Measurements from ENCODE around the gene IFIT3. TPM values are rescaled to one million over a fixed set of nuclear protein-coding genes. Genes with fewer than 3 reads are reported as not detected.
"Not testable (repeated sequence)": the region's sequence is repeated elsewhere in the genome, so short reads cannot be mapped to it uniquely, and the experiment has no call there.

The IFIT3 gene
- total and polyA plus RNA-seq, 2 experiments from 2014 or later, result 10.4 to 10.9 TPM

GRCh38 chr10:89314676-89315075 is 13.1 kb upstream of the IFIT3 start:
- TF ChIP-seq EZH2 (IDR thresholded peaks at IDR 0.05; ENCODE audit: insufficient read depth, poor library complexity, severe bottlenecking) (no peak), EZH2phosphoT487 (IDR thresholded peaks at IDR 0.05; ENCODE audit: insufficient read depth, low read depth) (no peak)
- no peaks in the 10 kb centered on the region for H3K9me3 ChIP-seq (ENCODE audit: low read depth)
- no peaks in the 10 kb centered on the region; the same call in 1 of the 2 replicates for H3K9me2 ChIP-seq (ENCODE audit: insufficient read depth)
- H3F3A ChIP-seq (ENCODE audit: insufficient read depth), result no peaks in the 10 kb centered on the region
- no peaks in the 10 kb centered on the region for H4K20me1 ChIP-seq (ENCODE audit: insufficient read depth)
- DNase-seq, result peak; percentile 22
- H3K4me3 ChIP-seq, result no peak overlapping the region
- no peaks in the 10 kb centered on the region for H3K4me1 ChIP-seq (ENCODE audit: insufficient read depth)
- H3K27me3 ChIP-seq (replicated peaks; ENCODE audit: insufficient read depth), result no peaks in the 10 kb centered on the region
- no peaks in the 10 kb centered on the region for H3K79me2 ChIP-seq (ENCODE audit: insufficient read depth)
- H3K36me3 ChIP-seq (ENCODE audit: low read depth), result no peaks in the 10 kb centered on the region
- in situ Hi-C loops (cut with MboI), result no loop called here
- peak overlapping the region; percentile 20; the same call in 1 of the 2 replicates for H2AFZ ChIP-seq
- no peak overlapping the region for H3K27ac ChIP-seq
- H3K4me2 ChIP-seq (ENCODE audit: unreplicated experiment), result no peak overlapping the region
- no peak overlapping the region for H3K9ac ChIP-seq

DNA sequence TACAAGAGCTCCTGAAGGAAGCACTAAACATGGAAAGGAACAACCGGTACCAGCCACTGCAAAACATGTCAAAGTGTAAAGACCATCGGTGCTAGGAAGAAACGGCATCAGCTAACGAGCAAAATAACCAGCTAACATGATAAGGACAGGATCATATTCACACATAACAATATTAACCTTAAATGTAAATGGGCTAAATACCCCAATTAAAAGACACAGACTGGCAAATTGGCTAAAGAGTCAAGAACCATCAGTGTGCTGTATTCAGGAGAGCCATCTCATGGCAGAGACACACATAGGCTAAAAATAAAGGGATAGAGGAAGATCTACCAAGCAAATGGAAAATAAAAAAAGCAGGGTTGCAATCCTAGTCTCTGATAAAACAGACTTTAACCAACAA is 9.8 kb upstream of the IFIT3 start:
- H4K20me1 ChIP-seq (ENCODE audit: insufficient read depth); H3K79me2 ChIP-seq (ENCODE audit: insufficient read depth); H3K4me2 ChIP-seq (ENCODE audit: unreplicated experiment); H3K9ac ChIP-seq; DNase-seq; H3K4me1 ChIP-seq (ENCODE audit: insufficient read depth); in situ Hi-C loops (cut with MboI); H3K4me3 ChIP-seq; H3F3A ChIP-seq (ENCODE audit: insufficient read depth); H3K27ac ChIP-seq; H3K9me2 ChIP-seq (ENCODE audit: insufficient read depth); H3K9me3 ChIP-seq (ENCODE audit: low read depth); H2AFZ ChIP-seq; H3K27me3 ChIP-seq (replicated peaks; ENCODE audit: insufficient read depth); H3K36me3 ChIP-seq (ENCODE audit: low read depth): not testable (repeated sequence)
- WGBS, 2 experiments (ENCODE audit: low coverage in 1 of 2, low lambda C conversion rate in 2 of 2, missing lambda C conversion rate in 2 of 2), result 80 to 89% methylated on average over 4 of the region's 4 CpGs

GRCh38 chr10:89325081-89325480 is 2.7 kb upstream of the IFIT3 start:
- H3K9ac ChIP-seq; H4K20me1 ChIP-seq (ENCODE audit: insufficient read depth); H3K9me2 ChIP-seq (ENCODE audit: insufficient read depth); H3K9me3 ChIP-seq (ENCODE audit: low read depth); in situ Hi-C loops (cut with MboI); H3K4me2 ChIP-seq (ENCODE audit: unreplicated experiment); H3K36me3 ChIP-seq (ENCODE audit: low read depth); H2AFZ ChIP-seq; H3K27ac ChIP-seq; H3K27me3 ChIP-seq (replicated peaks; ENCODE audit: insufficient read depth); DNase-seq; H3K4me3 ChIP-seq: not testable (repeated sequence)
- H3K79me2 ChIP-seq (ENCODE audit: insufficient read depth), result peaks cover 11% of the 10 kb centered on the region
- H3F3A ChIP-seq (ENCODE audit: insufficient read depth), result peaks cover 32% of the 10 kb centered on the region
- H3K4me1 ChIP-seq (ENCODE audit: insufficient read depth), result peaks cover 23% of the 10 kb centered on the region

- H3K9me2 ChIP-seq (ENCODE audit: insufficient read depth); H3K4me3 ChIP-seq; H3K36me3 ChIP-seq (ENCODE audit: low read depth); H3K27ac ChIP-seq; H3K9me3 ChIP-seq (ENCODE audit: low read depth); H3K27me3 ChIP-seq (replicated peaks; ENCODE audit: insufficient read depth); H2AFZ ChIP-seq; H3K9ac ChIP-seq; H3K4me2 ChIP-seq (ENCODE audit: unreplicated experiment); in situ Hi-C loops (cut with MboI); DNase-seq; H4K20me1 ChIP-seq (ENCODE audit: insufficient read depth): not testable (repeated sequence)
- Histone ChIP-seq H3K79me2 (ENCODE audit: insufficient read depth) (peaks cover 19% of the 10 kb centered on the region), H3K4me1 (ENCODE audit: insufficient read depth) (peaks cover 23% of the 10 kb centered on the region), H3F3A (ENCODE audit: insufficient read depth) (peaks cover 32% of the 10 kb centered on the region)
- WGBS, 2 experiments (ENCODE audit: low coverage in 1 of 2, low lambda C conversion rate in 2 of 2, missing lambda C conversion rate in 2 of 2), result 37 to 38% methylated on average over 2 of the region's 2 CpGs
Measured at GRCh38 chr10:89325856-89326255, 1.9 kb upstream of the IFIT3 start.

- H3K9me2 ChIP-seq (ENCODE audit: insufficient read depth), result no peaks in the 10 kb centered on the region
- no peaks in the 10 kb centered on the region for H4K20me1 ChIP-seq (ENCODE audit: insufficient read depth)
- H3K4me2 ChIP-seq (ENCODE audit: unreplicated experiment), result peak overlapping the region; percentile 81
- H3K27me3 ChIP-seq (replicated peaks; ENCODE audit: insufficient read depth), result no peaks in the 10 kb centered on the region
- no peak for DNase-seq
- peaks cover 49% of the 10 kb centered on the region for H3F3A ChIP-seq (ENCODE audit: insufficient read depth)
- peaks cover 45% of the 10 kb centered on the region for H3K4me1 ChIP-seq (ENCODE audit: insufficient read depth)
- no peak overlapping the region; the same call in 1 of the 2 replicates for H3K9ac ChIP-seq
- H3K27ac ChIP-seq, result no peak overlapping the region
- H3K36me3 ChIP-seq (ENCODE audit: low read depth), result no peaks in the 10 kb centered on the region
- H2AFZ ChIP-seq, result no peak overlapping the region
- no peak for TF ChIP-seq EZH2 (IDR thresholded peaks at IDR 0.05; ENCODE audit: insufficient read depth, poor library complexity, severe bottlenecking)
- no peak for TF ChIP-seq EZH2phosphoT487 (IDR thresholded peaks at IDR 0.05; ENCODE audit: insufficient read depth, low read depth)
- in situ Hi-C loops (cut with MboI), result no loop called here
- H3K9me3 ChIP-seq (ENCODE audit: low read depth), result no peaks in the 10 kb centered on the region
- peaks cover 46% of the 10 kb centered on the region for H3K79me2 ChIP-seq (ENCODE audit: insufficient read depth)
- 100% methylated on average over 2 of the region's 2 CpGs for WGBS, 2 experiments (ENCODE audit: low coverage in 1 of 2, low lambda C conversion rate in 2 of 2, missing lambda C conversion rate in 2 of 2)
- peak overlapping the region; percentile 77 for H3K4me3 ChIP-seq
Measured at GRCh38 chr10:89329151-89329550, 1.4 kb downstream of the IFIT3 start.

DNA sequence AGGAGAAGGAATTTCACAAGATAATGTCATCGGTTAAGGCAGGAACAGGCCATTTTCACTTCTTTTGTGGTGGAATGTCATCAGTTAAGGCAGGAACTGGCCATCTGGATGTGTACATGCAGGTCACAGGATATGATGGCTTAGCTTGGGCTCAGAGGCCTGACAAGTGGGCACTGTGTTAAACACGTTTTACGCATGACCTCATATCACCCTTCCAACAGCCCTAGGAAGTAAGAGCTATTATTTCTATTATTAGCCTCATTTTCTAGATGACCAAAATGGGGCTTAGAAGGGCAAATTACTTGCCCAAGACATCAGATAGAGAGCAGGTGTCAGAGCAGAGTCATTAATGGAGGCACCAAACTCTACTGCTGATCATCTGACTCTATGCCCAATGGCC is 2.2 kb downstream of the IFIT3 start:
- H3K36me3 ChIP-seq (ENCODE audit: low read depth); H4K20me1 ChIP-seq (ENCODE audit: insufficient read depth); H3K9ac ChIP-seq; H3K27ac ChIP-seq; H3K4me2 ChIP-seq (ENCODE audit: unreplicated experiment); H3K9me2 ChIP-seq (ENCODE audit: insufficient read depth); in situ Hi-C loops (cut with MboI); H3K9me3 ChIP-seq (ENCODE audit: low read depth); H2AFZ ChIP-seq; H3K4me3 ChIP-seq; H3K27me3 ChIP-seq (replicated peaks; ENCODE audit: insufficient read depth); DNase-seq: not testable (repeated sequence)
- Histone ChIP-seq H3F3A (ENCODE audit: insufficient read depth) (peaks cover 49% of the 10 kb centered on the region), H3K79me2 (ENCODE audit: insufficient read depth) (peaks cover 51% of the 10 kb centered on the region), H3K4me1 (ENCODE audit: insufficient read depth) (peaks cover 45% of the 10 kb centered on the region)
- 83 to 87% methylated on average over 3 of the region's 3 CpGs for WGBS, 2 experiments (ENCODE audit: low coverage in 1 of 2, low lambda C conversion rate in 2 of 2, missing lambda C conversion rate in 2 of 2)
